ENCODE results near the gene CPN2.

Gene CPN2

DNA sequence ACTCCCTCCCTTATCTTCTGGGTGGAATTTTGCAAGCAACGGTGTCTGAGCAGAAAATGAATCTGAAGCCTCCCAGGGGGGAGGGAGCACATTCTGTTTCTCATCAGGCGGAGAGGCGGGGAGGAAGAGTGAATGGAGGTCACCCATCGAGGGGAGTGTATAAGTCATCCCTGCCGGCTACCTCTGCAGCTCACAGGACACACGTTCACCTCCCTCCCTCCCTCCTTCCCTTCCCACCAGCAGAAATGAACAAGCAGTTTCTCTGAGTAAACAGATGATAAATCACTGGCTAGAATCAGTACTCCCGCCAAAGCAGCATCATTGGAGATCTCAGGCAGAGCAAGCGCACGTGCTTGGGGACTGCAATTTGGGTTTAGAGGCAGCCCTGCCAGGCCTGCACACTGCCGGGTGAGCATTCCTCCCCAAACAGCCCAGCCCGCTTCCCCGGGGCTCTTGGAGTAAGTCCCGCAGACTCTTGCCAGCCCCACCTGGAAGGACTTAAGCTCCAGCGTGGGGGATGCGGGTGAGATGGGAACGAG lies 38.3 kb downstream of the CPN2 start:
- DNase-seq: peak; percentile 45

DNA sequence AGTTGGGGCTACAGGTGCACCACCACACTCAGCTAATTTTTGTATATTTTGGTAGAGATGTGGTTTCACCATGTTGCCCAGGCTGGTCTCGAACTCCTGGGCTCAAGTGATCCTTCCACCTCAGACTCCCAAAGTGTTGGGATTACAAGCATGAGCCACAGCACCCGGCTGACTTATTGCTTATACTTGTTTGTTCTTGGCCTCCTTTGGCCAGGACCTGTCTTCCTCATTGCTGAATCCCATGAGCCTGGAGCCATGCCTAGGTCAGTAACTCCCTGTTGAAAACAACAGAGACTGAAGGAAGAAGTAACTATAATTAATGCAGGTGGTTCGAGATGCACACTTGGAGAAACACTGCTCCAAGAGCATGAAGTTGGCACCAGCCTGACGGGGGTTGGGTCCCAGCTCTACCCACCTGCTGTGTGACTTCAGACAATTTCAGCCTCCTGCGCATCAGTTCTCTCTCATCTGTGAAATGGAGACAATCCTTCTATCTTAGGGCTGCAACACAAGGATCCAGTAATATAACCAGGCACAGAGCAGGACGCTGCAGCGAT lies 38.9 kb downstream of the CPN2 start:
- DNase-seq: no peak

- no peak for DNase-seq
Observed at GRCh38 chr3:194311000-194311399, 40.1 kb downstream of the CPN2 start.

- no peak for DNase-seq
Observed at GRCh38 chr3:194310060-194310835, 40.9 kb downstream of the CPN2 start.

DNA sequence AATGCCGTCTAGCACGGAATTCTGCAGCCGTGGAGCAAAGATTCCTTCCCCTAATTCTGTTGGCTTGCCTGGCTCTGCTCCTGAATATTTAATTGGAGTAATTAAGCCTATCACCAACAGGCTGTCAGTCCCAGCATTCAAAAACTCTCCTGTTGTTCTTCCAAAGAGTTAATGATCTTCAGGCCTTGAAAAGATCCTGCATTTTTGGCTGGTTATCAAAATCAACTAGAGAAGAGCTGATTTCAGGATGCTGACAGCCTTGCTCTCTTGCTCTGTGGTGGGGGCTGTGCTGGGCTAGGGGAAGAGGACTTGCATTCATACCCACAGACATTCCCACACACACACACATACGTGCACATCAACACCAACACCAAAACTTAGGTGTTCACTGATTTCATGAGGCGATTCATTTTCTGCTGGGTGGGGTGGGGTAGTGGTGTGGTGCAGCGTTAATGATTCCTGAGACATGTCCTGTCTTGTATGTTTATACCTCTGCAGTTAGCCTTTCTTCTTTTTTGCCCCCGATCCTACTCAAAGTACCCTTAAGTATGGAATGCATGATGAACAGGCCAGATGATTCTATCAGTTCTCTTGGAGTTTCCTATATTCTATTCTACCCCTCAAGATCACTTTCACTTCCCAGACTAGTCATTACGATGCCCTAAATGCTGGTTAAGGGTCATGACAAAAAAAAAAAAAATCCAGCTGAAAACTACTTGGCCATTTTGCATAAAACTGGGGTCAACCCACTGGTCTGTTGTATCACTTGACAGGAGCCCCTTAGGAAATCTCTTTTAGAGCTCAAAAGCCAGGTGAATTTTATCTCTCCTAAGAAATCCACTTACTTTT lies 42.3 kb downstream of the CPN2 start:
- peak; percentile 53 for DNase-seq

DNA sequence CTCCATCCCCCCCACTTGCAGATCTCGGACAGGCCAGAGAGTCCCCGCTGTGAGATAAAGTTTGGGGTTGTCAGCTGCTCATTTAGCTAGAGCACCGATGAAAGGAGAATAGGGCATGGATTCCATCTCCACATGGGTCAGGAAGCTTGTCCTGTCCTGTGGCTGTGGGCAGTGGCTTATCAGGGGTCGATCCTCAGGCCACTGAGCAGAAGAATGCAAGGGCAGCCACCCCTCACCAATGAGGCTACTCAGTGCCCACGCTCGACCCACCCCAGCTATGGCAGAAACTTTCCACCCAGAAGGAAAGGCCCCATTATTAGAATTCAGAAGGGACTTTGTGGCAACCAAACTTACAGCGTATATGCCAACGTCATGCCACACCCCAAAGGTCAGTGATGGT lies 43.3 kb downstream of the CPN2 start:
- DNase-seq: no peak

DNA sequence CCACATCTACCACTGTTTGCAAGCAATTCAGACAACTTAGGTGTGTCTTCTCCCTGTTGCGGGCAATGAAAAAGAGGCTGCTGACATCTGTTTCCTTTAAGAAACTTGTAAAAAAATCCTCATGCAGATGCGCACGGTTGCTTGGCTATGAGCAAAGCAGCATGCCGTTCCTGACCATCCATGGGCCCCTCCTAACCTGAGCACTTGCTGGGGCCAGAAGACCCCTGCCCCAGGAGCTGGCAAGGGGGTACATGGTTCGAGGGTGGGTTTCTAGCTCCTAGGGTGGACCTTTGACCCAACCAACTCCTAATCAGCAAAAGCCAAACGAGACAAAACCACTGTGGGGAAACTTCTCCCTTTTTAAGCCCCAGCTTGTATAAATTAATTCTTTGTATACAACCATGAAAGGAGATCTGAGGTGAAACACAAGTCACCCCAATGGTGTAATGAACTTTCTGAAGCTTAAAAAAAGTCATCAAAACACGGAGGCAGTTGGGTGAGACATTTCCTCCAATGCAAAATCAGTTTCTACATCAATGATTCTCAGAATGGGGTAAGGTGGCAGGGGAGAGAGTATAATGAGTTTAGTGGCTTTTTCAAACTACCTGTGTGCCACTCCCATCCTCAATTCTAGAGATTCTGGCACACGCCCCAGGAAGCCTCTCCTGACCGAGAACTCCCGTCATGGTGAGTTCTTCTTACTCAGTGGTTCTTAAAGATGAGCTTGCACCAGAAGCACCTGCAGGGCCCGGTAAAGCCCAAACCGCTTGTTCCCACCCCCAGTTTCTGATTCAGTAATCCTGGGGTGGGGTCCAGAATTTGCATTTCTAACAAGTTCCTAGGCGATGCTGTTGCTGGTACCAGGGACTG lies 44.1 kb downstream of the CPN2 start:
- DNase-seq: no peak

DNA sequence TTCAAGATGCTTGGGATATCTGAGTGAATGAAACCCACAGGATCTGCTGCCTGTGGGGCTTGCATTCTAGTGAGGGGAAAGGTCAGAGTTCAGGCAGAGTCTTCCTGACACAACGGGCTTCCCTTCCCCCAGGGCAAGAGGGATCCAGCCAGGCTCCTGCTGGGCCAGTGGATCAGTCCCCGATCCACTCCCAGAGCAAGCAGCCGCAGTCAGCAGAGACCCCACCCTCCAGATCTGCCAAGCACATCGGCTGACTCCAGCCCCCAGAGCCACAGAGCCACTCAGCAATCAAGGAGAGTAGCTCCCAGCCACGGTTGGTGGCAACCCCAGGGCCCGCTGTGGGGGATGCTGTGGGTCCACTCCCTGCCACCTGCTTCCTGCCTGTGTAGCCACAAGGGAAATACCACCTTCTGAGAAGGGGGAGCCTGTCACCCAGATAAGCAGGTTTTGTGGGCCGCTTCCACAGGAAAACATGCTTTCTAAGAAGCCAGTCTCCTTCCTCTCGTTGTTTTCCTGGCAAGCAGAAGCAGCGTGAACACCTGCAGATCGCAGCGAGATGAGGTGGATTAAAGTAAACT lies 44.9 kb downstream of the CPN2 start:
- no peak for DNase-seq

GRCh38 chr3:194305356-194306108 lies 45.6 kb downstream of the CPN2 start:
- DNase-seq: no peak

DNA sequence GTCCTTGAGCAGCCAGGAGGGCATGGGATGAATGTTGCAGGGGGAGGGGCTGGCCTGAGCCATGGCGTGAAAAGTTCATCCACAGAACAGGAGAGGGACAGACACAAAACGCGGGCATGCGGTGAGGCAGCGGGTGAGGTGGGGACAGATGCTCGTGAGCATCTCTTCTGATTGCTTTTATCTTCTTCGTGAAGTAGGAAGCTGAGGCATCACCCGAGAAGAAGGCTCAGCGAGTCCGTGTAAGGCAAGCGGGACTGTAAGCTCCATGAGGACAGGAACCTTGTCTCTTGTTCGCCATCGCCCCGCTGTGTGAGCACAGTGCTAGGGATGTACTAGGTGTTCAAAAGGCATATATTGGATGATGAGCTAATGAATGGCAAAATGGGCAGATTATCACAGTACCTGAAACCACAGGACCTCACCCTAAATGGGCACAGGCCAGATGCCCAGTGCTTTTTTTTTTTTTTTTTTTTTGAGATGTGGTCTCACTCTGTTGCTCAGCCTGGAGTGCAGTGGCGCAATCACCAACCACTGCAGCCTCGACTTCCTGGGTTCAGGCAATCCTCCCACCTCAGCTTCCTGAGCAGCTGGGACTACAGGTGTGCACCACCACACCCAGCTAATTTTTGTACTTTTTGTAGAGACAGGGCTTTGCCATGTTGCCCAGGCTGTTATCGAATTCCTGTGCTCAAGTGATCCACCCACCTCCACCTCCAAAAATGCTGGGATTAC lies 46.8 kb downstream of the CPN2 start:
- no peak for DNase-seq

- no peak for DNase-seq
Observed at GRCh38 chr3:194303749-194304148, 47.4 kb downstream of the CPN2 start.

- no peak for DNase-seq
Observed at GRCh38 chr3:194301730-194302129, 49.4 kb downstream of the CPN2 start.

DNA sequence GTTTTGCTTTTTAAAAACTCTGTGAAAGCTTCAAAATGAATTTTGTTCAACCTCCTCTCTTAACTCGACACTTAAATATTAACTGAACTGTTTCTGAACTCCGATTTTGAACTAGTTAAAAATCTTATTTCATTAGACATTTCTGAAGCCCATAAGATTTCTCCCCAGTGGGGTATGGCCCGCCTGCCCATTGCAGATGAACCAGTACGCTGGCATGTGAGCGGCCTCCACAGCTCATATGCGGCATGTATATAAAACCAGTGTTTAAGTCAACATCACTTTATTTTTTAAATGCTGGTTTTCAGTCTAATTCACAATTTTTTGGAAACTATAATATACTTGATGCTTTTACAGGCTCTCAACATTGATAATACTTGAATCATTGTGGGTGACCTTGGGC lies 50.2 kb downstream of the CPN2 start:
- DNase-seq: no peak

- peak; percentile 35 for DNase-seq
Observed at GRCh38 chr3:194300382-194300758, 50.8 kb downstream of the CPN2 start.

DNA sequence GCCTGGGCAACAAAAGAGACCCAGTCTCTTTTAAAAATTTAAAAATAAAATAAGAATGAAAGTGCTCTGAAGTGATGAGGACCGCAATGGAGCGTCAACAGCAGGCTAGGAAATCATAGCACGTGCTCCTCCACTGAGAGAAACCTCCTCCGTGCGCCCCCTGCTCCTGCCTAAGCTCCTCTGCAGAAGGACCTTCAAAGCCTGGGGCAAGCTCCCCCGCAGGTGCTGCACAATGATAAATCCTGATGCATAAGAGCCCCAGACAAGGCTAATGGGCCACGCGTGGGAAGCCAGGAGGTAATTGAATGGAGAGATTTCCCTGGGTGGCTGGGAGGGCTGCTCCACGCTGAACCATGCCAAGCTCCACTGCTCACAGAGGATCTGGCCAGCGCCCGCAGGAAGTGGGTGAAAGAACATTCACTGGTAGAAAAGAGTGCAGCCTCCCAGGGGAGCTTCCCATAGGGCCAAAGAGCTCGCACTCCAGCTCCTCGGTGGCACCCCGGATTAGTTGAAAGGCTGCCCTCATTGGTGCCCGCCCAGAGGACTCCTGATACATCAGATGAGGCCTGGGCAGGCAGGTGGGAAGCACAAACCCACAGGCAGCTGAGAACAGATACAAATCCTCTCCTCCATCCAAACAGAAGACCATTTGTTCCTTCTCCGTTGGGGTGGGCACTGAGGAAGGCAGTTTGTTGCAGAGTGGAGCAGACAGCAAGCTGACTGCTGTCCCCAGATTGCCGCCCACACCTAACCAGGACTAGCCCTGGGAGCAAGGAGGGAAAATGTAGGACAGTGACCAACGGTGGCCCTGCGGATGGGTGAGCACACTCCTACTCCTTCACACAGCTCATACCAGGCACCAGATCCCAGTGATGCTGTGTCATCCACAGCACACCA lies 52.5 kb downstream of the CPN2 start:
- no peak for DNase-seq

GRCh38 chr3:194296454-194297263 lies 54.5 kb downstream of the CPN2 start:
- DNase-seq: peak; percentile 84

DNA sequence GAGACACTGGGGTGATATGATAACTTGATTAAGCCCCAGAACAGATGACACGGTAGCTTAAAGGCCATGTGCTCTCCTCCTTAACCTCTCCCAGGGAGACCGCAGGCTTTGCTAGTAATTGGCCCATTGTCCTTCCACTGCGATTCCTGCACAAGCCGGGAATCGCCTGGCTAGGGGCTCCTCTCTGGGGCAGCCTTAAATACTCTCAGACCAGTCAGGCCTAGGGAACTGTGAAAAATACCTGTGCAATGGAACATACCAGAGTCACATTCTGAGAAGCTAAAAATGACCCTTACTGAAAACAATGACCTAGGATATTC lies 56.3 kb downstream of the CPN2 start:
- no peak for DNase-seq

GRCh38 chr3:194294199-194294894 lies 56.8 kb downstream of the CPN2 start:
- DNase-seq: no peak
